B cell (primary cell): ENCODE measurements around the gene LRRC74B. TPM values are rescaled to one million over a fixed set of nuclear protein-coding genes. Genes with fewer than 3 reads are reported as not detected.

ENCODE experiments used
- ATAC-seq: fragments of 200-7000 bp; cut with Tn5 transposase; one replicate; pipeline ENCODE4 v1.10.0; 2021; ENCODE audit warnings: low read depth, mild to moderate bottlenecking, moderate number of reproducible peaks, moderate library complexity
- CTCF ChIA-PET: fragments of 350-600 bp; sonication (Branson Sonifier 250); formaldehyde crosslinking; loops from one replicate; lab custom pipeline; 2021; ENCODE audit warnings: antibody characterized with exemption, inconsistent platforms; lab: Charles Lee
- POLR2A ChIA-PET: fragments of 350-600 bp; sonication (Branson Sonifier 250); formaldehyde crosslinking; loops from one replicate; lab custom pipeline; 2021; ENCODE audit warnings: antibody characterized with exemption; lab: Charles Lee
- DNase-seq: peaks from one replicate; pipeline ENCODE4 v3.0.0; 2013
- H2AFZ ChIP-seq: 2 replicates; pipeline ENCODE4 v1.6.1; 2012; ENCODE audit warnings: mild to moderate bottlenecking, low read depth, low read length; ENCODE audit not compliant: insufficient read depth, poor library complexity, severe bottlenecking
- H3K27ac ChIP-seq, 2 donors: 1 replicate in 1 of 2; 2 replicates in 1 of 2; pipeline ENCODE4 v1.5.1; 2012 to 2013; ENCODE audit warnings: low read length in 2 of 2, mild to moderate bottlenecking in 2 of 2, moderate library complexity in 1 of 2
- H3K27me3 ChIP-seq, 4 experiments: fragments of 200-600 bp in 1 of 4; sonication (generic) in 1 of 4; replicated peaks in 1 of 4; 1 replicate in 2 of 4; 2 replicates in 2 of 4; pipeline versions ENCODE4 v1.6.1 to v1.7.0; 2013 to 2016; ENCODE audit warnings: low read length in 3 of 4, mild to moderate bottlenecking in 2 of 4, mixed read lengths in 1 of 4, moderate library complexity in 1 of 4; ENCODE audit not compliant: insufficient read depth in 4 of 4, control insufficient read depth in 3 of 4; ENCODE audit errors: control extremely low read depth in 1 of 4
- H3K36me3 ChIP-seq, 2 experiments: replicated peaks in 1 of 2; 1 replicate in 1 of 2; 2 replicates in 1 of 2; pipeline versions ENCODE4 v1.6.1 to v1.7.1; 2013; ENCODE audit warnings: low read length in 1 of 2; ENCODE audit not compliant: insufficient read depth in 2 of 2, control insufficient read depth in 1 of 2; ENCODE audit errors: control extremely low read depth in 1 of 2, extremely low read depth in 1 of 2
- H3K4me1 ChIP-seq, 2 donors: fragments of 200-600 bp in 1 of 2; sonication (generic) in 1 of 2; 1 replicate in 1 of 2; 2 replicates in 1 of 2; pipeline versions ENCODE4 v1.5.1 to v1.6.1; 2013 to 2017; ENCODE audit warnings: low read length in 2 of 2; ENCODE audit not compliant: control insufficient read depth in 2 of 2, insufficient read depth in 2 of 2
- H3K4me2 ChIP-seq: replicated peaks from 2 replicates; pipeline ENCODE3; 2012; ENCODE audit warnings: mild to moderate bottlenecking, low read depth, low read length; ENCODE audit not compliant: poor library complexity, severe bottlenecking
- H3K4me3 ChIP-seq, 5 experiments: fragments of 200-600 bp in 1 of 5; sonication (generic) in 1 of 5; 1 replicate in 3 of 5; 2 replicates in 2 of 5; pipeline versions ENCODE4 v1.5.1 to v1.7.0; 2011 to 2016; ENCODE audit warnings: low read length in 4 of 5, mild to moderate bottlenecking in 4 of 5, low read depth in 2 of 5, control low read depth in 1 of 5, moderate library complexity in 1 of 5; ENCODE audit not compliant: insufficient read depth in 1 of 5; ENCODE audit errors: control extremely low read depth in 1 of 5, extremely low read depth in 1 of 5
- H3K79me2 ChIP-seq: fragments of 200-600 bp; sonication (generic); one replicate; pipeline ENCODE4 v1.6.0; 2016; ENCODE audit warnings: low read length; ENCODE audit not compliant: control insufficient read depth, insufficient read depth
- H3K9ac ChIP-seq: fragments of 200-600 bp; sonication (generic); 2 replicates; pipeline ENCODE4 v1.6.1; 2017; ENCODE audit warnings: mild to moderate bottlenecking, low read length, moderate library complexity
- H3K9me3 ChIP-seq, 3 donors: one replicate each; pipeline versions ENCODE4 v1.6.1 to v1.7.1; 2013; ENCODE audit warnings: low read length in 2 of 3; ENCODE audit not compliant: control insufficient read depth in 2 of 3, insufficient read depth in 1 of 3; ENCODE audit errors: control extremely low read depth in 1 of 3
- H4K20me1 ChIP-seq: 2 replicates; pipeline ENCODE4 v1.6.0; 2012; ENCODE audit warnings: mild to moderate bottlenecking, low read length; ENCODE audit not compliant: insufficient read depth, control insufficient read depth, poor library complexity, severe bottlenecking
- H3K27ac Mint-ChIP-seq: one replicate; pipeline ENCODE4 v1.8.0; 2021; ENCODE audit warnings: mixed read lengths
- H3K27me3 Mint-ChIP-seq: one replicate; pipeline ENCODE4 v1.8.0; 2021; ENCODE audit warnings: mixed read lengths
- H3K4me1 Mint-ChIP-seq: one replicate; pipeline ENCODE4 v1.8.0; 2021; ENCODE audit warnings: mixed read lengths
- H3K4me3 Mint-ChIP-seq: one replicate; pipeline ENCODE4 v1.8.0; 2021; ENCODE audit warnings: mixed read lengths
- H3K9me3 Mint-ChIP-seq: one replicate; pipeline ENCODE4 v1.8.0; 2022; ENCODE audit warnings: mixed read lengths; ENCODE audit not compliant: insufficient read depth
- EZH2 ChIP-seq: IDR thresholded peaks from 2 replicates; pipeline ENCODE4 v1.6.1; 2012; ENCODE audit warnings: borderline replicate concordance, low read depth, mild to moderate bottlenecking, moderate library complexity, low read length; ENCODE audit not compliant: insufficient read depth, poor library complexity, severe bottlenecking
- whole genome bisulfite sequencing: methylation state at CpG from one replicate; pipeline ENCODE4 v1.1.5; 2013; ENCODE audit warnings: missing lambda C conversion rate; ENCODE audit not compliant: insufficient coverage; 5-methylcytosine and 5-hydroxymethylcytosine counted together
- intact Hi-C: fragments of 100-400 bp; cut with micrococcal nuclease; formaldehyde crosslinking; loops from one replicate; pipeline ENCODE4 v1.10.0; 2022
- polyA plus RNA-seq: library from polyadenylated mRNA; depleted of rRNA; stranded (reverse); fragments of >200 nt; gene quantifications from 2 replicates; pipeline ENCODE4 v1.2.3, GENCODE V29; 2012
- total RNA-seq, 2 donors: library from RNA; stranded (reverse); fragments of 120-200 nt in 1 of 2; gene quantifications; 1 replicate in 1 of 2; 2 replicates in 1 of 2; pipeline versions ENCODE4 v1.2.3 to v1.2.4, GENCODE V29; 2013 to 2022
- TF ChIP-seq, protein P1 (sequence below): fragments of 200-600 bp; IDR thresholded peaks from one replicate; pipeline ENCODE4 v1.8.0; 2022; ENCODE audit warnings: antibody characterized with exemption, mild to moderate bottlenecking

The LRRC74B gene
- total and polyA plus RNA-seq, 2 donors (not counting 1 experiment from before 2014, with no cell fraction given) = 0.01 to 0.17 TPM

DNA sequence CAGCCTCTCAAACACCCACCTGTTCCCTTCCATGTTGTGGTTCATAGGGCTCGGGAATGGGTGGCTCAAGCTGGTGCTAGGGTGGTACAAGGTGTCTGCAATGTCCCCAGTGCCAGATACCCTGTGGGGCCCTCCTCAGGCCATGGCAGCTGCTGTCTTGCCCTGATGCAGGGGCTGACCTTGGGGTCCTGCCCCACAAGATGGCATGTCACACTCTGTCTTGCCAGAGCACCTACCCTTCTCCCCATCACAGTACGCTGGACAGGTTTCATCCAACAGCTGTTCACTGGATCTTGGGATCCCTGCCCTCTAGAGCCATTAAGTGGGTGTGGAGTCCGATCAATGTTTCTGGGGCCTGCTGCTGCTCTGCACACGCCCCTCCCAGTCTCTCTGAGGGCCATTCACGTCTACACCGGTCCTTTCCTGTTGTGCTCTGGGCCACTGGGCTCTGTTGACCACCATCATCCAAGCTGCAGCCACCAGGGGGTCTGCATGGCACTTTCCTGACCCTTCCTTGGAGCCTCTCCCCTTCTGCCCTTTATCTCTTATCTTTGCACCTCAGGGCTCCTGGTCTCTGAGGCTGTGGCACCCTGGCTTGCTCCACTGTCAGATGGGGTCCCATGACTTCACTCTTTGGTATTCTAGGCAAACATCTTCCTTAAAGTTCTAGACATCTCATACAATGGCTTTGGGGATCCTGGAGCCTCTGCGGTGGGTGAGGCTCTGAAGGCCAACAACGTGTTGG lies 7.1 kb downstream of the LRRC74B start:
- Histone ChIP-seq H3K36me3 (no peaks in the 10 kb centered on the region), H3K27me3 (peaks cover 0 to 6% (median 3%) of the 10 kb centered on the region in 4 experiments), H3K4me2 (no peak overlapping the region), H3K4me3 (no peak overlapping the region), H3K27ac (no peak overlapping the region), H3K9ac (no peak overlapping the region), H4K20me1 (no peaks in the 10 kb centered on the region), H3K9me3 (no peaks in the 10 kb centered on the region), H3K79me2 (no peaks in the 10 kb centered on the region), H3K4me1 (peaks cover 4 to 7% of the 10 kb centered on the region in 2 donors), H2AFZ (no peak overlapping the region)
- Mint-ChIP-seq H3K4me3 (no peak overlapping the region), H3K4me1 (peaks cover 8% of the 10 kb centered on the region), H3K9me3 (no peaks in the 10 kb centered on the region), H3K27ac (no peak overlapping the region), H3K27me3 (peaks cover 18% of the 10 kb centered on the region)
- intact Hi-C loops = no loop called here
- 89% methylated on average over 7 of the region's 8 CpGs for WGBS
- TF ChIP-seq, protein P1, sequence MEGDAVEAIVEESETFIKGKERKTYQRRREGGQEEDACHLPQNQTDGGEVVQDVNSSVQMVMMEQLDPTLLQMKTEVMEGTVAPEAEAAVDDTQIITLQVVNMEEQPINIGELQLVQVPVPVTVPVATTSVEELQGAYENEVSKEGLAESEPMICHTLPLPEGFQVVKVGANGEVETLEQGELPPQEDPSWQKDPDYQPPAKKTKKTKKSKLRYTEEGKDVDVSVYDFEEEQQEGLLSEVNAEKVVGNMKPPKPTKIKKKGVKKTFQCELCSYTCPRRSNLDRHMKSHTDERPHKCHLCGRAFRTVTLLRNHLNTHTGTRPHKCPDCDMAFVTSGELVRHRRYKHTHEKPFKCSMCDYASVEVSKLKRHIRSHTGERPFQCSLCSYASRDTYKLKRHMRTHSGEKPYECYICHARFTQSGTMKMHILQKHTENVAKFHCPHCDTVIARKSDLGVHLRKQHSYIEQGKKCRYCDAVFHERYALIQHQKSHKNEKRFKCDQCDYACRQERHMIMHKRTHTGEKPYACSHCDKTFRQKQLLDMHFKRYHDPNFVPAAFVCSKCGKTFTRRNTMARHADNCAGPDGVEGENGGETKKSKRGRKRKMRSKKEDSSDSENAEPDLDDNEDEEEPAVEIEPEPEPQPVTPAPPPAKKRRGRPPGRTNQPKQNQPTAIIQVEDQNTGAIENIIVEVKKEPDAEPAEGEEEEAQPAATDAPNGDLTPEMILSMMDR = no peak
- TF ChIP-seq EZH2 = no peak
- DNase-seq = no peak
- POLR2A ChIA-PET = no interaction called here
- CTCF ChIA-PET = no interaction called here
- no peak for ATAC-seq

DNA sequence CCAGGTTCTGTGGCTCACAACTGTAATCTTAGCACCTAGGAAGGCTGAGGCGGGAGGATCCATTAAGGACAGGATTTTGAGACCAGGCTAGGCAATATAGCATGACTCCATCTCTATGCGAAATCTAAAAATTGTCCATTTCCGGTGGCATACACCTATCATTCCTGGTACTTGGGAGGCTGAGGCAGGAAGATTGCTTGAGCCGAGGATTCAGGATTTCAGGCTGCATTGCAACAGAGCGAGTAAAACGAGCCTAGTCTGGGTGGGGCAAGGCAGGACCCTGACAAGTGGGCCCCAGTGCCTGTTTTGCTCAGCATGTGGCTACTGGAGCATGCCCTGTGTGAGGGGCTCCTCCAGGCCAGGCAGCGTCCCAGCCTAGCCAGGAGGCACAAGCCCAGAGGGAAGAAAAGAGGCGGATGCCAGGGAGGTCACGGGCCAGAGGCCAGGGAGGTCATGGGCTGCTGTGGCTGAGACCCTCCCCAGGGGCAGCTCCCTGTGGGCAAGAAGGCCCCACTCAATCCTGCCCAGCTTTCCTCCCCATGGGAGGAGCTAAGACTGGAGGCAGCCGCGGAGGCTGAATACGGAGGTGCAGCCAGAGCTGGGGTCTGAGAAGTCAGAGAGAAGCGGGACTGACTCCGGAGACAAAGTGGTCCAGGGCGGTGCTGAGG lies 8.4 kb downstream of the LRRC74B start:
- H3K27ac ChIP-seq = no peak overlapping the region
- ATAC-seq = no peak
- Mint-ChIP-seq H3K4me3 (no peak overlapping the region), H3K27me3 (peaks cover 18% of the 10 kb centered on the region), H3K27ac (no peak overlapping the region), H3K9me3 (no peaks in the 10 kb centered on the region), H3K4me1 (peaks cover 8% of the 10 kb centered on the region)
- no peak overlapping the region for H3K9ac ChIP-seq
- no peak for DNase-seq
- 96% methylated on average over 15 of the region's 15 CpGs for WGBS
- H3K4me1 ChIP-seq = peaks cover 4 to 7% of the 10 kb centered on the region in 2 donors
- no peaks in the 10 kb centered on the region for H3K79me2 ChIP-seq
- H3K9me3 ChIP-seq = no peaks in the 10 kb centered on the region
- intact Hi-C loops = no loop called here
- H2AFZ ChIP-seq = no peak overlapping the region
- H4K20me1 ChIP-seq = no peaks in the 10 kb centered on the region
- peaks cover 0 to 6% (median 3%) of the 10 kb centered on the region in 4 experiments for H3K27me3 ChIP-seq
- CTCF ChIA-PET = no interaction called here
- no peak overlapping the region for H3K4me3 ChIP-seq
- no peak for TF ChIP-seq EZH2
- TF ChIP-seq, protein P1 = no peak
- POLR2A ChIA-PET = no interaction called here
- H3K36me3 ChIP-seq = no peaks in the 10 kb centered on the region
- H3K4me2 ChIP-seq = no peak overlapping the region
